Measurements from ENCODE around the gene IL1RAPL2.

The IL1RAPL2 gene

DNA sequence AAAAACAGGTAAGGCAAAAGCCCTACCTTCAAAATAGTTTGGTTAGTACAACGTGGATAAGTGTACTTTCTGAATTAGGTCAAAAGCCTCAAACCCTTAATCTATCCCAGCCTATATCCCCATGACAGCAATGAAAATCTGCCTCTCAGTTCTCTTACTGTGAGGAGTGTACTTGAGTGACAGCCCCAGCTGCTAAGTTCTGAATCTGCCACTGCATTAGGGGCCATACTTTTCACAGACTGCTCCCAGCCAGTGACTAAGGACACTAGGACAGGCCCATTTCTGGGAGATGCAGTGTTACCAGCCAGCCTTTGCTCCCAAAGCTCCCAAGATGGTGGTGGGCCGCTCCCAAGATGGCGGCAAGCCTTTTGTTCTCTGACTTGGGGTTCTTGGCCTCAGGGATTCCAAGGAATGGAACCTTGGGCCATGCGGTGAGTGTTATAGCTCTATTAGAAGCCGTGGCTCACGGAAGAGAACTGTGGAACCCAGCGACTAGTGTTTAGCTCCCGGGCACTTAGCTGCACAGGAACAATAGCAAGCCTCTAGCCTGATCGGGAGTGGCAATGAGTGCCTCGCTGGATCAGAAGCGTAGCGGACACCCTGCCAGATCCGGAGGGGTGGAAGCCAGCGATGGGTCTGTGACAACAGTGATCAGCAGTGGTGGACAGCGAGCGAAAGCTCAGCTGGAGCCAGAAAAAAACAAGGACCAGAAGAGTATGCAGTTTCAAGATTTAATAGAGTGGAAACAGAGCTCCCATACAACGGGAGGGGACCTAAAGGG is 1080.8 kb downstream of the IL1RAPL2 start:
- in situ Hi-C loops (cut with HindIII; ENCODE audit: low pct_ligation_motif_present, low sequenced_read_pairs) = no loop called here
- H3K27me3 ChIP-seq (replicated peaks) = no peaks in the 10 kb centered on the region
- no peaks in the 10 kb centered on the region for H3K36me3 ChIP-seq (replicated peaks)
- H3K4me3 ChIP-seq (ENCODE audit: low read depth, low read length) = no peak overlapping the region
- DNase-seq = no peak
- no peak overlapping the region for H3K27ac ChIP-seq
- TF ChIP-seq, protein P1, sequence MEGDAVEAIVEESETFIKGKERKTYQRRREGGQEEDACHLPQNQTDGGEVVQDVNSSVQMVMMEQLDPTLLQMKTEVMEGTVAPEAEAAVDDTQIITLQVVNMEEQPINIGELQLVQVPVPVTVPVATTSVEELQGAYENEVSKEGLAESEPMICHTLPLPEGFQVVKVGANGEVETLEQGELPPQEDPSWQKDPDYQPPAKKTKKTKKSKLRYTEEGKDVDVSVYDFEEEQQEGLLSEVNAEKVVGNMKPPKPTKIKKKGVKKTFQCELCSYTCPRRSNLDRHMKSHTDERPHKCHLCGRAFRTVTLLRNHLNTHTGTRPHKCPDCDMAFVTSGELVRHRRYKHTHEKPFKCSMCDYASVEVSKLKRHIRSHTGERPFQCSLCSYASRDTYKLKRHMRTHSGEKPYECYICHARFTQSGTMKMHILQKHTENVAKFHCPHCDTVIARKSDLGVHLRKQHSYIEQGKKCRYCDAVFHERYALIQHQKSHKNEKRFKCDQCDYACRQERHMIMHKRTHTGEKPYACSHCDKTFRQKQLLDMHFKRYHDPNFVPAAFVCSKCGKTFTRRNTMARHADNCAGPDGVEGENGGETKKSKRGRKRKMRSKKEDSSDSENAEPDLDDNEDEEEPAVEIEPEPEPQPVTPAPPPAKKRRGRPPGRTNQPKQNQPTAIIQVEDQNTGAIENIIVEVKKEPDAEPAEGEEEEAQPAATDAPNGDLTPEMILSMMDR (IDR thresholded peaks at IDR 0.05; ENCODE audit: low read depth, low read length, missing control alignments) = no peak

DNA sequence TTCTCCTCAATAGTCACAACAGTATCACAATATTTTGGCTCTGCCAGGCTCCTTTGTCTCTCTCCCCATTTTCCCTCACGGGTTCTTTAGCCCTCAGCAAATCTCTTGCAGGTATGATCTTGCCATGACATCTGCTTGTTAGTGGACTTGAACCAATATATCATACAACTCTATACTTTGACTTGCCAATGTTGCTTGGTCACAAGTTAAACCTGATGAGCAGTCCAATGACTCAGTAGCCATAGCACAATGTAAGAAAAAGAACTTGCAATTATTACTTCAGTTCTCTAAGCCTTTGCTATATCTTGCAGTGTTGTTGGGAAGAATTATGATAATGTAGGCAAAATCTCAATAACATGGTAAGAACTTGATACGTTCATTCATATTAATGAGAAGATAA is 1081.8 kb downstream of the IL1RAPL2 start:
- H3K36me3 ChIP-seq (replicated peaks) = no peaks in the 10 kb centered on the region
- TF ChIP-seq, protein P1 (IDR thresholded peaks at IDR 0.05; ENCODE audit: low read depth, low read length, missing control alignments) = no peak
- in situ Hi-C loops (cut with HindIII; ENCODE audit: low pct_ligation_motif_present, low sequenced_read_pairs) = no loop called here
- H3K27ac ChIP-seq = no peak overlapping the region
- no peak overlapping the region for H3K4me3 ChIP-seq (ENCODE audit: low read depth, low read length)
- no peak for DNase-seq
- H3K27me3 ChIP-seq (replicated peaks) = no peaks in the 10 kb centered on the region

DNA sequence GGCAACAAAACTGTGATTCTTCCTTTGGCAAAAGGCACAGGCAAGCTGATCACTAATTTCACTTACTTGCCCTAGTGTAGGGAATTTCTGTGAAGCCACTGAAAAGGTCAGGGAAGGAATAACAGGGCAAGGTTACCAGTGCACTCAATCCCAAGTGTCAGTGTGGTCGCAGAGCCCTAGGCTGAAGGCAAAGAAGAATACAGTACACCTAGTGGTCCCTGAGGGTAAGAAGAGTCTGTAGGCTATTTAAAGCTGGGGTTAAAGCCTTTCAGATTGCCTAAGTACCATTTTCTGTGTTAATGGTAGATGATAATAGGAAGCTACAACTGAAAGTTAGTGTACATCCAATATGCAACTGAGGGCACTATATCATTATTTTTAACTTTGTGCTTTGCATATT is 1082.7 kb downstream of the IL1RAPL2 start:
- H3K36me3 ChIP-seq (replicated peaks) = no peaks in the 10 kb centered on the region
- no peak for DNase-seq
- TF ChIP-seq, protein P1 (IDR thresholded peaks at IDR 0.05; ENCODE audit: low read depth, low read length, missing control alignments) = no peak
- in situ Hi-C loops (cut with HindIII; ENCODE audit: low pct_ligation_motif_present, low sequenced_read_pairs) = no loop called here
- no peak overlapping the region for H3K4me3 ChIP-seq (ENCODE audit: low read depth, low read length)
- no peaks in the 10 kb centered on the region for H3K27me3 ChIP-seq (replicated peaks)
- no peak overlapping the region for H3K27ac ChIP-seq

DNA sequence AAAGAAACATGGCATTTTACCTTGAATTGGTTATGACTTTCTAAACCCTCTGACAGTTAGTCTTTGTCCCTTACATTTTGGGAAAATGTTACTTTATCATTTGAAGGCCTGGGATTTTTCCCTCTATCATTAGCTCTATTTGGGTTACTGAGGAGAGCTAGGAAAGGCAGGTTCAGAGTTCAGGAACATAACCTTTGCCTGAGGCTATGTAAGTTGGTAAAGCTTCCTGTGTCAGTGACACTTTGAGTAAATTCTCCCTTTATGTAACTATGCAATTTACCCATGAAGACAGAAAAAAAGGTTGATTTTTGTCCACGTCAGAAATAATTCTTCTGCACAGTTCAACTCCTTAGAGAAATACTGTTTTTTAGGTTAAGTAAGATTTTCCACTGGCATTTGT is 1084.6 kb downstream of the IL1RAPL2 start:
- TF ChIP-seq, protein P1 (IDR thresholded peaks at IDR 0.05; ENCODE audit: low read depth, low read length, missing control alignments) = no peak
- no peak overlapping the region for H3K27ac ChIP-seq

DNA sequence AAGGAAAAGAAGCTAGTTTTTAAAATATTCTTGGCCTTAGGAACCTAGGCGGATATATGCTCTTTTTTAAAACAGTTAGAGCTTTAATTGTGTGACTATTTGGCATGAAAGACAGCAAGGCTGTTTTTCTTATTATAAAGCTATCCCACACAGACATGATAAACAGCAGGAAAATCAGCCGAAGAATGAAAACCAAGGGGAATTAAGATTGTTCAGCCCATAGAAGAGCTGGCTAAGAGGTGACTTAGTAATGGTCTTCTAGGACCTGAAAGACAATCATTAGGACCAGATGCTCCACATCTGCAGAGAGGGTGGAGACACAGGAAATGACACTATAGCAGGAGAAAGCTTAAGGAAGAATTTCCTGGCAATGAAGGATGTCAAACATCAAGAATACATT is 1085.0 kb downstream of the IL1RAPL2 start:
- no peaks in the 10 kb centered on the region for H3K27me3 ChIP-seq (replicated peaks)
- in situ Hi-C loops (cut with HindIII; ENCODE audit: low pct_ligation_motif_present, low sequenced_read_pairs) = no loop called here
- H3K36me3 ChIP-seq (replicated peaks) = no peaks in the 10 kb centered on the region
- TF ChIP-seq, protein P1 (IDR thresholded peaks at IDR 0.05; ENCODE audit: low read depth, low read length, missing control alignments) = no peak
- no peak overlapping the region for H3K27ac ChIP-seq
- H3K4me3 ChIP-seq (ENCODE audit: low read depth, low read length) = no peak overlapping the region
- no peak for DNase-seq

More for the DNA sequence above, 1084.6 kb downstream of the IL1RAPL2 start:
- no peaks in the 10 kb centered on the region for H3K36me3 ChIP-seq (replicated peaks)
- no peak overlapping the region for H3K4me3 ChIP-seq (ENCODE audit: low read depth, low read length)
- no peak for DNase-seq
- H3K27me3 ChIP-seq (replicated peaks) = no peaks in the 10 kb centered on the region
- in situ Hi-C loops (cut with HindIII; ENCODE audit: low pct_ligation_motif_present, low sequenced_read_pairs) = no loop called here

DNA sequence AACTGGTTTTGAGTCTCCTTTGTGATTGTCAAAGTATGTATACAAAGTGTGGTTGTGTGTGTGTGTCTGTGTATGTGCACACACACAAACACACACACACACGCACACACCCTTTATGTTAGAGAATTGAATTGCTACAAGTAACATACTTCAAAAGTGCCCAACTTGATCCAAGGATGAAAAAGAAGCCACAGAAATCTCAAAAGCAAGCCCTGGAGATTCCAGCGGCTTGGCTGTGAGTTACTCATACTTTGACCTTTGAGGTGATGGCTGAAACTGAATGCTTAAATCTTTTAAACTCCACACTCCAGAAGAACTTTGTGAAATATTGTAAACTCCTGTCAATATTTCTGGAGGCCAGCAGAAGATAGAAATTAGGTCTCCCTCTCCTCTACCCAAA is 1087.9 kb downstream of the IL1RAPL2 start:
- no peaks in the 10 kb centered on the region for H3K27me3 ChIP-seq (replicated peaks)
- peak; percentile 1 for DNase-seq
- H3K27ac ChIP-seq = no peak overlapping the region
- no peaks in the 10 kb centered on the region for H3K36me3 ChIP-seq (replicated peaks)
- no peak overlapping the region for H3K4me3 ChIP-seq (ENCODE audit: low read depth, low read length)
- TF ChIP-seq, protein P1 (IDR thresholded peaks at IDR 0.05; ENCODE audit: low read depth, low read length, missing control alignments) = no peak
- in situ Hi-C loops (cut with HindIII; ENCODE audit: low pct_ligation_motif_present, low sequenced_read_pairs) = no loop called here
